Measurements from ENCODE around the gene PA2G4. TPM values are rescaled to one million over a fixed set of nuclear protein-coding genes. Genes with fewer than 3 reads are reported as not detected.

PA2G4 gene
- total and polyA plus RNA-seq, 2 donors (not counting 3 experiments of a cell fraction or from before 2014, with no cell fraction given), result 121 to 188 TPM

GRCh38 chr12:56061982-56062381 lies 42.4 kb upstream of the PA2G4 start:
- H3K4me3 ChIP-seq (replicated peaks in 1 of 3; ENCODE audit: insufficient read depth in 1 of 3, low read depth in 1 of 3, low read length in 3 of 3), result no peak overlapping the region
- no peak overlapping the region for H3K4me2 ChIP-seq (ENCODE audit: insufficient read depth, low read length)
- dilution Hi-C loops (cut with MboI; ENCODE audit: extremely low pct_ligation_motif_present, low sequenced_read_pairs), result no loop called here
- intact Hi-C loops (cut with micrococcal nuclease), result no loop called here
- TF ChIP-seq EZH2 (IDR thresholded peaks at IDR 0.05; ENCODE audit: borderline replicate concordance, low read depth, low read length, severe bottlenecking) (no peak), POLR2AphosphoS5 (IDR thresholded peaks at IDR 0.05; ENCODE audit: insufficient read depth, low read depth, low read length) (no peak), FOS (IDR thresholded peaks at IDR 0.05; ENCODE audit: borderline replicate concordance, insufficient read depth, low read length) (no peak), MYC (IDR thresholded peaks at IDR 0.05; ENCODE audit: low read depth, low read length) (no peak), JUN (IDR thresholded peaks at IDR 0.05; ENCODE audit: borderline replicate concordance, insufficient read depth, insufficient read length, low read depth) (no peak), POLR2A (IDR thresholded peaks at IDR 0.05; ENCODE audit: low read depth, low read length) (no peak), MAX (IDR thresholded peaks at IDR 0.05; ENCODE audit: insufficient read depth, insufficient read length) (no peak), GATA2 (IDR thresholded peaks at IDR 0.05; ENCODE audit: insufficient read depth, insufficient read length, low read depth, low read length) (no peak)
- TF ChIP-seq, protein P1, sequence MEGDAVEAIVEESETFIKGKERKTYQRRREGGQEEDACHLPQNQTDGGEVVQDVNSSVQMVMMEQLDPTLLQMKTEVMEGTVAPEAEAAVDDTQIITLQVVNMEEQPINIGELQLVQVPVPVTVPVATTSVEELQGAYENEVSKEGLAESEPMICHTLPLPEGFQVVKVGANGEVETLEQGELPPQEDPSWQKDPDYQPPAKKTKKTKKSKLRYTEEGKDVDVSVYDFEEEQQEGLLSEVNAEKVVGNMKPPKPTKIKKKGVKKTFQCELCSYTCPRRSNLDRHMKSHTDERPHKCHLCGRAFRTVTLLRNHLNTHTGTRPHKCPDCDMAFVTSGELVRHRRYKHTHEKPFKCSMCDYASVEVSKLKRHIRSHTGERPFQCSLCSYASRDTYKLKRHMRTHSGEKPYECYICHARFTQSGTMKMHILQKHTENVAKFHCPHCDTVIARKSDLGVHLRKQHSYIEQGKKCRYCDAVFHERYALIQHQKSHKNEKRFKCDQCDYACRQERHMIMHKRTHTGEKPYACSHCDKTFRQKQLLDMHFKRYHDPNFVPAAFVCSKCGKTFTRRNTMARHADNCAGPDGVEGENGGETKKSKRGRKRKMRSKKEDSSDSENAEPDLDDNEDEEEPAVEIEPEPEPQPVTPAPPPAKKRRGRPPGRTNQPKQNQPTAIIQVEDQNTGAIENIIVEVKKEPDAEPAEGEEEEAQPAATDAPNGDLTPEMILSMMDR (IDR thresholded peaks at IDR 0.05; ENCODE audit: extremely low read depth in 1 of 2, insufficient read depth in 1 of 2, low read depth in 1 of 2, low read length in 2 of 2), result no peak
- DNase-seq (ENCODE audit: low read depth, low spot score) (no peak), FAIRE-seq (no peak)
- BruUV-seq (replicated peaks), result no TSS peak
- H3K9me1 ChIP-seq (replicated peaks; ENCODE audit: control insufficient read depth, extremely low read depth, insufficient read depth, low read length), result no peaks in the 10 kb centered on the region
- H3K36me3 ChIP-seq (ENCODE audit: control insufficient read depth in 2 of 2, extremely low read depth in 1 of 2, insufficient read depth in 2 of 2, low read length in 2 of 2), result no peaks in the 10 kb centered on the region
- H4K20me1 ChIP-seq (replicated peaks; ENCODE audit: control insufficient read depth, extremely low read depth, insufficient read depth, low read length), result no peaks in the 10 kb centered on the region
- H3K27me3 ChIP-seq (ENCODE audit: control insufficient read depth in 2 of 2, insufficient read depth in 2 of 2, low read length in 2 of 2), result no peaks in the 10 kb centered on the region
- H2AFZ ChIP-seq (ENCODE audit: low read depth, low read length), result no peak overlapping the region
- POLR2A ChIA-PET, result no interaction called here
- H3K9ac ChIP-seq (replicated peaks; ENCODE audit: extremely low read depth, insufficient read depth, low read length), result no peak overlapping the region
- H3K27ac ChIP-seq (ENCODE audit: insufficient read depth, low read depth, low read length), result no peak overlapping the region
- no peaks in the 10 kb centered on the region for H3K9me3 ChIP-seq (replicated peaks; ENCODE audit: control insufficient read depth, insufficient read depth, low read length)
- CTCF ChIA-PET, result interaction anchor here (2.1 kb wide), 1 partner anchor 18 kb away, joined by 7 read pairs; the partner anchor contains the start of gene ERBB3
- peaks cover 4% of the 10 kb centered on the region for H3K4me1 ChIP-seq (ENCODE audit: control insufficient read depth, extremely low read depth, insufficient read depth, low read length)
- H3K79me2 ChIP-seq (ENCODE audit: control insufficient read depth, insufficient read depth, low read length), result no peaks in the 10 kb centered on the region
